ENCODE data around the gene GPR18.

The GPR18 gene

GRCh38 chr13:99258210-99258860, at the start of gene GPR18:
TSS of gene GPR18 (minus strand) at chr13:99258379. CDS start at chr13:99255872, 2,507 bp downstream.
- no peak for DNase-seq (ENCODE audit: low read depth, low spot score)

- no peak for DNase-seq (ENCODE audit: low read depth, low spot score)
These were observed 49.6 kb upstream of the GPR18 start for GRCh38 chr13:99307648-99308339.

GRCh38 chr13:99307247-99307646, 49.1 kb upstream of the GPR18 start, which contains the start of gene GPR183:
TSS of gene GPR183 (minus strand) at chr13:99307399. CDS start at chr13:99296145, 11,254 bp downstream.
- DNase-seq (ENCODE audit: low read depth, low spot score): no peak

- no peak for DNase-seq (ENCODE audit: low read depth, low spot score)
These were observed 47.4 kb upstream of the GPR18 start for GRCh38 chr13:99305566-99305965.

- no peak for DNase-seq (ENCODE audit: low read depth, low spot score)
These were observed 47.0 kb upstream of the GPR18 start for GRCh38 chr13:99305158-99305557.

- no peak for DNase-seq (ENCODE audit: low read depth, low spot score)
These were observed 46.4 kb upstream of the GPR18 start for GRCh38 chr13:99304541-99304940.

GRCh38 chr13:99303863-99304521, 45.8 kb upstream of the GPR18 start:
- no peak for DNase-seq (ENCODE audit: low read depth, low spot score)

GRCh38 chr13:99302637-99303505, 44.7 kb upstream of the GPR18 start:
- DNase-seq (ENCODE audit: low read depth, low spot score): no peak

- no peak for DNase-seq (ENCODE audit: low read depth, low spot score)
These were observed 43.9 kb upstream of the GPR18 start for GRCh38 chr13:99301913-99302636.

- DNase-seq (ENCODE audit: low read depth, low spot score): no peak
These were observed 43.1 kb upstream of the GPR18 start for GRCh38 chr13:99301056-99301838.

- no peak for DNase-seq (ENCODE audit: low read depth, low spot score)
These were observed 41.8 kb upstream of the GPR18 start for GRCh38 chr13:99299920-99300341.

GRCh38 chr13:99299256-99299919, 41.2 kb upstream of the GPR18 start:
- DNase-seq (ENCODE audit: low read depth, low spot score): no peak

- no peak for DNase-seq (ENCODE audit: low read depth, low spot score)
These were observed 39.9 kb upstream of the GPR18 start for GRCh38 chr13:99298056-99298455.

- no peak for DNase-seq (ENCODE audit: low read depth, low spot score)
These were observed 39.2 kb upstream of the GPR18 start for GRCh38 chr13:99297331-99297730.

GRCh38 chr13:99296398-99296797, 38.2 kb upstream of the GPR18 start:
- no peak for DNase-seq (ENCODE audit: low read depth, low spot score)

GRCh38 chr13:99295488-99296252, 37.5 kb upstream of the GPR18 start:
- DNase-seq (ENCODE audit: low read depth, low spot score): no peak

GRCh38 chr13:99294958-99295357, 36.8 kb upstream of the GPR18 start:
- DNase-seq (ENCODE audit: low read depth, low spot score): no peak

- DNase-seq (ENCODE audit: low read depth, low spot score): no peak
These were observed 36.0 kb upstream of the GPR18 start for GRCh38 chr13:99294198-99294597.

GRCh38 chr13:99293178-99293577, 35.0 kb upstream of the GPR18 start:
- no peak for DNase-seq (ENCODE audit: low read depth, low spot score)
